GM12864 (cell line): ENCODE results near the gene POLR1A.

Experiments
- DNase-seq: peaks from one replicate; pipeline ENCODE4 v3.0.0-alpha.2; 2011; ENCODE audit warnings: low read depth
- H3K4me3 ChIP-seq: 2 replicates; pipeline ENCODE4 v1.5.1; 2011; ENCODE audit warnings: mild to moderate bottlenecking, low read depth, low read length, control low read depth
- CTCF ChIP-seq: IDR thresholded peaks from 2 replicates; pipeline ENCODE4 v1.5.1; 2011; ENCODE audit warnings: low read depth, mild to moderate bottlenecking, moderate library complexity, low read length, control low read depth, inconsistent platforms; ENCODE audit errors: missing control alignments

The POLR1A gene

GRCh38 chr2:85986121-85986520, 119.6 kb downstream of the POLR1A start:
- DNase-seq = no peak
- no peak for TF ChIP-seq CTCF
- H3K4me3 ChIP-seq = no peak overlapping the region

GRCh38 chr2:85984788-85985187, 120.9 kb downstream of the POLR1A start:
- no peak for TF ChIP-seq CTCF
- no peak for DNase-seq
- H3K4me3 ChIP-seq = no peak overlapping the region

- H3K4me3 ChIP-seq = no peak overlapping the region
- no peak for DNase-seq
- TF ChIP-seq CTCF = no peak
These were observed 121.9 kb downstream of the POLR1A start for GRCh38 chr2:85983766-85984165.

GRCh38 chr2:85981579-85982247, 124.0 kb downstream of the POLR1A start:
- no peak for DNase-seq
- H3K4me3 ChIP-seq = no peak overlapping the region
- no peak for TF ChIP-seq CTCF

- no peak overlapping the region for H3K4me3 ChIP-seq
- DNase-seq = no peak
- TF ChIP-seq CTCF = no peak
These were observed 126.6 kb downstream of the POLR1A start for GRCh38 chr2:85978883-85979780.

- TF ChIP-seq CTCF = no peak
- DNase-seq = no peak
- no peak overlapping the region for H3K4me3 ChIP-seq
These were observed 129.4 kb downstream of the POLR1A start for GRCh38 chr2:85976106-85976920.
